AG10803 (cell line): ENCODE results near the gene ZP3.
A peak's percentile ranks its signal among the peaks of the same experiment; 100 is the strongest.

ENCODE experiments used
- DNase-seq: peaks from one replicate; pipeline ENCODE4 v3.0.0; 2010; ENCODE audit warnings: low read depth
- H3K4me3 ChIP-seq: 2 replicates; pipeline ENCODE4 v1.5.1; 2011; ENCODE audit warnings: mild to moderate bottlenecking, low read length, control low read depth
- TF ChIP-seq, protein P1 (sequence below): conservative IDR thresholded peaks from 2 replicates; pipeline ENCODE4 v1.5.1; 2011; ENCODE audit warnings: mild to moderate bottlenecking, low read length, control low read depth, inconsistent platforms

Gene ZP3

DNA sequence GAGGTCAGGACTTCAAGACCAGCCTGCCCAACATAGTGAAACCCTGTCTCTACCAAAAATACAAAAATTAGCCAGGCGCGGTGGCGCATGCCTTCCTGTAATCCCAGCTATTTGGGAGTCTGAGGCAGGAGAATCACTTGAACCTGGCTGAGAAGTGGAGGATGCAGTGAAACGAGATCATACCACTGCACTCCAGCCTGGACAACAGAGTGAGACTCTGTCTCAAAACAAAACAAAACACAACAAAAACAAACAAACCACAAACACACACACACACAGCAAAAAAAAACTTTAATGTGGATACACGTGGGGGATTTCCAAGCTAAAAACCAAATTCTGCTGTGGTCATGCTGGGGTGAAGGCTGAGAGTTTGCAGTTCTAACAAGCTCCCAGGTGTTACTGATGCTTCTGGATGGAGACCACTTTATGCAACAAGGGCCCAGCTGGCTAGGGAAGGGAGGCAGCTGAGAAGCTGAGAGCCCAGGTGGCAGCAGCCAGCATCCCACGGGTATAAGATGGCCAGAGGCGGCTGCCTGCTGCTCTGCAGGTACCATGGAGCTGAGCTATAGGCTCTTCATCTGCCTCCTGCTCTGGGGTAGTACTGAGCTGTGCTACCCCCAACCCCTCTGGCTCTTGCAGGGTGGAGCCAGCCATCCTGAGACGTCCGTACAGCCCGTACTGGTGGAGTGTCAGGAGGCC, at the start of gene ZP3:
Gene ZP3 (plus strand): TSS at position 538 of the 699 bp plus-strand sequence. CDS start 15 bp downstream, at position 553.
- no peak within 1 kb of the TSS for H3K4me3 ChIP-seq

DNA sequence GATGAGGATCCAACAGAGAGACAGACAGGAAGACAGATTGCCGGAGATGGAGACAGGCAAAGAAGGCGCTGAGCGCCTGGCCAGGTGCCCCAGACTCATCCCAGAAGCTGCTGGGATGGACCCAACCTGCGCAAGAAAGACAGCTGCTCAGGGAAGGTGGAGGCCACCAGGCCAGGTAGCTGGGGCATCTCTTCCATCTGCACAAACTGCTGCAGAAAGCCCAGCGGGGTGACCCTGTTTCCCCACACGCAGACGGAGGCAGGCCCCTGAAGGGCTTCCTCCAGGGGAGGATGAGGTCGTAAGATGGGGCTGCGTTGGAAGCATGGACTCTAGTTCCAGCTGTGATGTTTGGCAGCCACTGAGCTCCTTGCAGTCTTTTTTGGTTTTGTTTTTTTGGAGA, 49.5 kb upstream of the ZP3 start:
- TF ChIP-seq, protein P1, sequence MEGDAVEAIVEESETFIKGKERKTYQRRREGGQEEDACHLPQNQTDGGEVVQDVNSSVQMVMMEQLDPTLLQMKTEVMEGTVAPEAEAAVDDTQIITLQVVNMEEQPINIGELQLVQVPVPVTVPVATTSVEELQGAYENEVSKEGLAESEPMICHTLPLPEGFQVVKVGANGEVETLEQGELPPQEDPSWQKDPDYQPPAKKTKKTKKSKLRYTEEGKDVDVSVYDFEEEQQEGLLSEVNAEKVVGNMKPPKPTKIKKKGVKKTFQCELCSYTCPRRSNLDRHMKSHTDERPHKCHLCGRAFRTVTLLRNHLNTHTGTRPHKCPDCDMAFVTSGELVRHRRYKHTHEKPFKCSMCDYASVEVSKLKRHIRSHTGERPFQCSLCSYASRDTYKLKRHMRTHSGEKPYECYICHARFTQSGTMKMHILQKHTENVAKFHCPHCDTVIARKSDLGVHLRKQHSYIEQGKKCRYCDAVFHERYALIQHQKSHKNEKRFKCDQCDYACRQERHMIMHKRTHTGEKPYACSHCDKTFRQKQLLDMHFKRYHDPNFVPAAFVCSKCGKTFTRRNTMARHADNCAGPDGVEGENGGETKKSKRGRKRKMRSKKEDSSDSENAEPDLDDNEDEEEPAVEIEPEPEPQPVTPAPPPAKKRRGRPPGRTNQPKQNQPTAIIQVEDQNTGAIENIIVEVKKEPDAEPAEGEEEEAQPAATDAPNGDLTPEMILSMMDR: no peak
- no peak overlapping the region for H3K4me3 ChIP-seq
- DNase-seq: no peak

More for the DNA sequence above, at the start of gene ZP3:
- TF ChIP-seq, protein P1: no peak
- DNase-seq: no peak

DNA sequence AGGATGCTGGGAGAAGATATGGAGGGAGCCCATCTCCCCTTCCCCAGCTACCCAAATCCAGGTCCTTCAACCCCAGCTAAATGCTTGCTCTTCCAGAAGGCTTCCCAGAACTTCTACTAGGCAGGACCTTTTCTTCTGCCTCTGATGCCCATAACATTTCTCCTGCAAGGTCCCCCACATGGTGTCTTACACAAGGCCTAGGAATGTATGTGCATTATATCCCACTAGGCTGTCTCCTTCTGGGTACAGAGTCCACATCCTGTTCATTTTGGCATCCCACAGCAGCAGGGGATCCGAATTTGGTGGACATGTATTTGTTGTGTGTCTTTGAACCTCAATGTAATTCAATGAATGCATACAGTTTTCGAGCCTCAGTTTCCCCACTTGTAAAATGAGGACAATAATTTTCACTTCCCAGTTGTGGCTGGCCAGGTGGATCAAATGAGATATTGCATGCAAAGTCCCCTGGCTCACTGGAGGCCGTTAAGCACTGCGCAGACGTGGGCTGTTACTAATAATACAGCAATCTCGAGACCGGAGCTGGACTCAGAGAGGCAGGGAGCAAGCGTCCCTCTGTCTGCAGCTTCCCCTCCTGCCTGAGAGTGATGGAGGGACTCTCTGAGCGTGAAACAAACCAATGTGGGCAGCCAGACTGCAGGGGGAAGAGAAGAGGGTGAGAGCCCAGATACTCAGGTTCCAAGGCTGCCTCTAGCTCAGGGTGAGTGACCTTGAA, 47.4 kb upstream of the ZP3 start:
- no peak overlapping the region for H3K4me3 ChIP-seq
- TF ChIP-seq, protein P1: no peak
- DNase-seq: peak; percentile 60

DNA sequence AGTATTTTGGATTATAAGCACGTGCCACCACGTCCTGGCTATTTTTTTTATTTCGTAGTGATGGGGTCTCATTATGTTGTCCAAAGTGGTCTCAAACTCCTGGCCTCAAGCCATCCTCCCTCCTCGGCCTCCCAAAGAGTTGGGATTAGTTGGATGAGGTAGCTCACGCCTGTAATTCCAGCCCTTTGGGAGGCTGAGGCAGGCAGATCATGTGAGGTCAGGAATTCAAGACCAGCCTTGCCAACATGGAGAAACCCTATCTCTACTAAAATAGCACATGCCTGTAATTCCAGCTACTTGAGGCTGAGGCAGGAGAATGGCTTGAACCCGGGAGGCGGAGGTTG, 44.2 kb upstream of the ZP3 start:
- DNase-seq: peak; percentile 43
- H3K4me3 ChIP-seq: peak overlapping the region; percentile 50; the same call in 1 of the 2 replicates
- TF ChIP-seq, protein P1: no peak

DNA sequence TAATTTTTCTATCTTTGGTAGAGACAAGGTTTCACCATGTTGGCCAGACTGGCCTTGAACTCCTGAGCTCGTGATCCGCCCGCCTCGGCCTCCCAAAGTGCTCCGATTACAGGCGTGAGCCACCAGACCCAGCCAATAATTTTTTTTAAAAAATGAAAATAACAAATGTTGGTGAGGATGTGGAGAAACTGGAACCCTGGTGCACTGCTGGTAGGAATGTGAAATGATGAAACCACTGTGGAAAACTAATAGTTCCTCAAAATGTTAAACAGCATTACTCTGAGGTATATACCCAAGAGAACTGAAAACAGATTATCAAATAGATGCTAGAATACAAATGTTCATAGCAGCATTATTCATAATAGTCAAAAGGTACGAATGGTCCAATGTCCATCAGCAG, 42.9 kb upstream of the ZP3 start:
- no peak overlapping the region for H3K4me3 ChIP-seq
- TF ChIP-seq, protein P1: peak; percentile 22; the same call in 1 of the 2 replicates
- no peak for DNase-seq

DNA sequence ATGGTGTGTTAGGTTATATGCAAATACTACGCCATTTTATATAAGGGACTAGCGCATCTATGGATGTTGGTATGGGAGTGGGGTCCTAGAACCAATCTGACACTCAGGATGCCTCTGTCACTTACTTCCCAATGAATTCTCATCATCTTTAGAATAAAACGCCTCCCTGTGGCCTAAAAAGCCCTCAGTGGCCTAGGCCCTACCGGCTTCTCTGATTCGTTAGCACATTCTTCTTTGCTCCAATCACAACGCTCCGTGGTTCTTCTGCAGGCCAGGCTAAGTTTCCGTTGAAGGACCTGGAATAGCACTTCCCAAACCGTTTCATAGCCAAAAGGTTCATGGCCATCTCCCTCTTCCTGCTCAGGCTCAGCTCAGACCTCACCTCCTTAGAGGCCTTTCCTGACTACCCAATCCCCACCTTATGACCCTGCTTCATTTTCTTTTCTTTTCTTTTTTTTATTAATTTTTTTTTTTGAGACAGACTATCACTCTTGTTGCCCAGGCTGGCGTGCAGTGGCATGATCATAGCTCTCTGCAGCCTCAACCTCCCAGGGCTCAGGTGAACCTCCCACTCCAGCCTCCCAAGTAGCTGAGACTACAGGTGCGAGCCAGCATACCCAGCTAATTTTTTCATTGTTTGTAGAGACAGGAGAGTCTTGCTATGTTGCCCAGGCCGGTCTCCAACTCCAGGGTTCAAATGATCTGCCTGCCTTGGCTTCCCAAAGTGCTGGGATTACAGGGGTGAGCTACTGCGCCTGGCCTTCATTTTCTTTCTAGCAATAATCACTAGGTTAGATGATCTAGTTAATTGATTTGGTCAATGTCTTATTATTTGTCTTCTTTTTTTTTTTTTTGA, 41.4 kb upstream of the ZP3 start:
- TF ChIP-seq, protein P1: no peak
- H3K4me3 ChIP-seq: no peak overlapping the region
- DNase-seq: no peak
